Testis (tissue), 3 donors: Measurements from ENCODE around the gene SPRN. TPM values are rescaled to one million over a fixed set of nuclear protein-coding genes. Genes with fewer than 3 reads are reported as not detected.
"Not testable (repeated sequence)": the region's sequence is repeated elsewhere in the genome, so short reads cannot be mapped to it uniquely, and the experiment has no call there.

Experiments used
- DNase-seq: peaks from one replicate; pipeline ENCODE4 v3.0.0-alpha.2; 2019
- H3K27ac ChIP-seq, 2 donors: fragments of 200-600 bp; sonication (generic); one replicate each; pipeline ENCODE4 v1.5.1; 2019
- H3K27me3 ChIP-seq: fragments of 200-600 bp; sonication (generic); one replicate; pipeline ENCODE4 v1.5.1; 2019
- H3K36me3 ChIP-seq: fragments of 200-600 bp; sonication (generic); one replicate; pipeline ENCODE4 v1.5.1; 2017; ENCODE audit warnings: low read depth; ENCODE audit errors: missing control alignments
- H3K4me1 ChIP-seq: fragments of 200-600 bp; sonication (generic); one replicate; pipeline ENCODE4 v1.5.1; 2019
- H3K4me3 ChIP-seq, 2 donors: fragments of 200-600 bp; sonication (generic); one replicate each; pipeline ENCODE4 v1.5.1; 2017 to 2019
- H3K9me3 ChIP-seq: fragments of 200-600 bp; sonication (generic); one replicate; pipeline ENCODE4 v1.5.1; 2017
- POLR2A ChIP-seq: fragments of 450-650 bp; IDR thresholded peaks from one replicate; pipeline ENCODE4 v1.6.1; 2017; ENCODE audit warnings: antibody characterized with exemption, mild to moderate bottlenecking, moderate library complexity
- WGBS, 2 donors: methylation state at CpG; one replicate each; pipeline ENCODE4 v1.1.5; 2018; 5-methylcytosine and 5-hydroxymethylcytosine counted together
- intact Hi-C: fragments of 100-400 bp; cut with DNase I; formaldehyde crosslinking; loops from one replicate; pipeline ENCODE4 v1.15.1; 2023; ENCODE audit warnings: low total_unique reads
- polyA plus RNA-seq: library from polyadenylated mRNA; stranded (reverse); fragments of 350-450 nt; fragmentation: Illumina TruSeq; extraction: RNeasy Lipid Tissue Mini Kit (QIAGEN cat#74804); gene quantifications from one replicate; pipeline ENCODE4 v1.2.3, GENCODE V29; 2014; ENCODE audit warnings: low read depth, low replicate concordance; ENCODE audit not compliant: insufficient read depth
- total RNA-seq, 2 donors: library from RNA; depleted of rRNA; stranded (reverse); fragments of >200 nt; gene quantifications; one replicate each; pipeline ENCODE4 v1.2.3, GENCODE V29; 2016
- TF ChIP-seq, protein P1 (sequence below), 3 experiments: fragments of 450-650 bp in 2 of 3; fragments of 200-600 bp in 1 of 3; sonication (generic) in 1 of 3; IDR thresholded peaks; one replicate each; pipeline ENCODE4 v1.5.1; 2016 to 2019; ENCODE audit warnings: antibody characterized with exemption in 3 of 3, mild to moderate bottlenecking in 2 of 3, moderate library complexity in 1 of 3

SPRN gene
- total and polyA plus RNA-seq, 3 donors from 2014 or later, result 1.7 to 2.7 (median 1.8) TPM

DNA sequence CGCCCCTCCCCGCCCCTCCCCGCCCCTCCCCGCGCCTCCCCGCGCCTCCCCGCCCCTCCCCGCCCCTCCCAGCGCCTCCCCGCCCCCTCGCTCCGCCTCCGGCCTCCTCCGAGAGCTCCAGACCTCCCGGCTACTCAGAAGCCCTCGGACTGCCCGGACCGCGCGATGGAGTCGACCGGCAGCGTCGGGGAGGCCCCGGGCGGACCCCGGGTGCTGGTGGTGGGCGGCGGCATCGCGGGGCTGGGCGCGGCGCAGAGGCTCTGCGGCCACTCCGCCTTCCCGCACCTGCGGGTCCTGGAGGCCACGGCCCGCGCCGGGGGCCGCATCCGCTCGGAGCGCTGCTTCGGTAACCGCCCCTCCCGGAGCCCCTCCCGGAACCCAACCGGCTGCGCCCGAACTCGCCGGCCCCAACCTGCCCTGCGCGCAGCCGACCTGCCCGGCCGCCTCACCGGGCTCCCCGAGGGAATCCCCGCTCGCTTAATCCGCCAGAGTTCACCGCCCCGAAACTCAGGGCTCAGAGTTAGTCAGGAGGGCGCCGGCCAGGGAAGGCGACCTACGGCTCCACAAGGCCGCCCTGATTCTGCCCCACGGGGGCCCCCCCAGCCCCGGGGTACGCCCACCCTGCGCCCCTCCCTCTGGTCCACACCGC, 45.1 kb downstream of the SPRN start, which contains the start of gene PAOX:
Gene PAOX (plus strand): TSS at position 111 of the 649 bp plus-strand sequence. CDS start 55 bp downstream, at position 166.
- peak; percentile 67 for DNase-seq
- H3K9me3 ChIP-seq, result no peaks in the 10 kb centered on the region
- H3K4me3 ChIP-seq, result peak within 1 kb of the TSS; percentile 75 to 90
- H3K27ac ChIP-seq, result peak within 1 kb of the TSS; percentile 84 to 88
- WGBS, 2 donors, result 1 to 10% methylated on average over 9 to 48 of the region's 78 CpGs
- TF ChIP-seq POLR2A, result no peak
- TF ChIP-seq, protein P1, sequence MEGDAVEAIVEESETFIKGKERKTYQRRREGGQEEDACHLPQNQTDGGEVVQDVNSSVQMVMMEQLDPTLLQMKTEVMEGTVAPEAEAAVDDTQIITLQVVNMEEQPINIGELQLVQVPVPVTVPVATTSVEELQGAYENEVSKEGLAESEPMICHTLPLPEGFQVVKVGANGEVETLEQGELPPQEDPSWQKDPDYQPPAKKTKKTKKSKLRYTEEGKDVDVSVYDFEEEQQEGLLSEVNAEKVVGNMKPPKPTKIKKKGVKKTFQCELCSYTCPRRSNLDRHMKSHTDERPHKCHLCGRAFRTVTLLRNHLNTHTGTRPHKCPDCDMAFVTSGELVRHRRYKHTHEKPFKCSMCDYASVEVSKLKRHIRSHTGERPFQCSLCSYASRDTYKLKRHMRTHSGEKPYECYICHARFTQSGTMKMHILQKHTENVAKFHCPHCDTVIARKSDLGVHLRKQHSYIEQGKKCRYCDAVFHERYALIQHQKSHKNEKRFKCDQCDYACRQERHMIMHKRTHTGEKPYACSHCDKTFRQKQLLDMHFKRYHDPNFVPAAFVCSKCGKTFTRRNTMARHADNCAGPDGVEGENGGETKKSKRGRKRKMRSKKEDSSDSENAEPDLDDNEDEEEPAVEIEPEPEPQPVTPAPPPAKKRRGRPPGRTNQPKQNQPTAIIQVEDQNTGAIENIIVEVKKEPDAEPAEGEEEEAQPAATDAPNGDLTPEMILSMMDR (IDR thresholded peaks at IDR 0.05), result no peak
- peaks cover 5% of the 10 kb centered on the region for H3K4me1 ChIP-seq
- intact Hi-C loops, result no loop called here
- no peaks in the 10 kb centered on the region for H3K27me3 ChIP-seq
- no peaks in the 10 kb centered on the region for H3K36me3 ChIP-seq

- H3K36me3 ChIP-seq, result no peaks in the 10 kb centered on the region
- H3K27ac ChIP-seq, result peak overlapping the region; percentile 84 to 88
- TF ChIP-seq, protein P1 (IDR thresholded peaks at IDR 0.05), result no peak
- TF ChIP-seq POLR2A, result no peak
- 0% methylated on average over 45 to 74 of the region's 90 CpGs for WGBS, 2 donors
- no peaks in the 10 kb centered on the region for H3K27me3 ChIP-seq
- peak overlapping the region; percentile 75 to 90 for H3K4me3 ChIP-seq
- H3K9me3 ChIP-seq, result no peaks in the 10 kb centered on the region
- peak; percentile 70 for DNase-seq
- intact Hi-C loops, result no loop called here
- peaks cover 8% of the 10 kb centered on the region for H3K4me1 ChIP-seq
Observed at GRCh38 chr10:133378251-133379096, 46.0 kb downstream of the SPRN start.

DNA sequence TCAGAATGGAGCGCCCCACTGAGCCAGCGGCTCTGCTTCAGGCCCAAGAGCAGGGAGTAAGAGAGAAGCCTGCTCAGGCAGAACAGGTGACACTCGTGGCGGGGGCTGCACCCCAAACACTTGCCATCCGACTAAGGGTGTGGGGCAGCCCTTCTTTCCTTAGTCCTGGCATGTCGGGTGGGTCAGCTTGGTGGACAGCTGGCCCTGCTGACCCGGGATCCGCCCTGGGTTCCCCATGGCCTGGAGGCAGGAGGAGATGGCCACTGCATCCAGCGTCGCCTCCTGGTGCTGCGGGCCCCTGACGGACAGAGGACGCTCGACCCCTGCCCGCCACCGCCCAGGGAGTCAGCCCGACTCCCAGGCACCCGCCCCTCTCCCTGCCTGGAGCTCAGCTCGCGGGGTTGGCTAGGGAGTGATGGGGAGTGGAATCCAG, 46.6 kb downstream of the SPRN start:
- no peak for DNase-seq
- Histone ChIP-seq H3K27ac (peak overlapping the region; percentile 84 to 88), H3K9me3 (no peaks in the 10 kb centered on the region), H3K27me3 (no peaks in the 10 kb centered on the region), H3K4me1 (peaks cover 8% of the 10 kb centered on the region), H3K4me3 (peak overlapping the region; percentile 75 to 90), H3K36me3 (no peaks in the 10 kb centered on the region)
- intact Hi-C loops, result no loop called here
- no peak for TF ChIP-seq POLR2A
- TF ChIP-seq, protein P1 (IDR thresholded peaks at IDR 0.05), result no peak
- 24% methylated on average over 20 of the region's 20 CpGs; no CpG with 5 or more reads in 1 of the 2 donors for WGBS, 2 donors

GRCh38 chr10:133377025-133377817, 47.2 kb downstream of the SPRN start:
- Histone ChIP-seq H3K9me3 (no peaks in the 10 kb centered on the region), H3K4me3 (no peak overlapping the region), H3K4me1 (peaks cover 12% of the 10 kb centered on the region), H3K36me3 (no peaks in the 10 kb centered on the region), H3K27ac (no peak overlapping the region), H3K27me3 (no peaks in the 10 kb centered on the region)
- 79 to 84% methylated on average over 5 to 30 of the region's 30 CpGs for WGBS, 2 donors
- no peak for DNase-seq
- TF ChIP-seq, protein P1 (IDR thresholded peaks at IDR 0.05), result no peak
- TF ChIP-seq POLR2A, result no peak
- intact Hi-C loops, result no loop called here

- H3K36me3 ChIP-seq, H3K9me3 ChIP-seq, H3K27ac ChIP-seq, H3K4me3 ChIP-seq, DNase-seq, intact Hi-C loops, H3K27me3 ChIP-seq: not testable (repeated sequence)
- peaks cover 16% of the 10 kb centered on the region for H3K4me1 ChIP-seq
- 89 to 96% methylated on average over 5 of the region's 5 CpGs for WGBS, 2 donors
Observed at GRCh38 chr10:133376183-133376582, 48.2 kb downstream of the SPRN start.
